IPS-18c (cell line): ENCODE data around the gene GALNT5.

Experiments used
- H3K4me3 ChIP-seq: 2 replicates; pipeline ENCODE4 v1.7.0; 2013; ENCODE audit warnings: low read depth, mild to moderate bottlenecking, low read length, moderate library complexity; ENCODE audit not compliant: insufficient read depth
- H3K9me3 ChIP-seq: one replicate; pipeline ENCODE4 v1.6.1; 2013; ENCODE audit warnings: mild to moderate bottlenecking, low read length, moderate library complexity; ENCODE audit not compliant: control insufficient read depth, insufficient read depth

Gene GALNT5

GRCh38 chr2:157305723-157306110 is 48.2 kb downstream of the GALNT5 start:
- H3K4me3 ChIP-seq, result no peak overlapping the region

GRCh38 chr2:157307021-157307420 is 49.5 kb downstream of the GALNT5 start:
- H3K4me3 ChIP-seq, result no peak overlapping the region
- H3K9me3 ChIP-seq, result no peaks in the 10 kb centered on the region

More at GRCh38 chr2:157305723-157306110, 48.2 kb downstream of the GALNT5 start:
- no peaks in the 10 kb centered on the region for H3K9me3 ChIP-seq

GRCh38 chr2:157309878-157310277 is 52.4 kb downstream of the GALNT5 start:
- no peaks in the 10 kb centered on the region for H3K9me3 ChIP-seq
- no peak overlapping the region for H3K4me3 ChIP-seq

- H3K9me3 ChIP-seq, result no peaks in the 10 kb centered on the region
- no peak overlapping the region for H3K4me3 ChIP-seq
These were observed 54.2 kb downstream of the GALNT5 start for GRCh38 chr2:157311706-157312105.

GRCh38 chr2:157312866-157313486 is 55.5 kb downstream of the GALNT5 start:
- no peaks in the 10 kb centered on the region for H3K9me3 ChIP-seq

GRCh38 chr2:157315901-157316300 is 58.4 kb downstream of the GALNT5 start:
- H3K9me3 ChIP-seq, result no peaks in the 10 kb centered on the region
- H3K4me3 ChIP-seq, result no peak overlapping the region

More at GRCh38 chr2:157312866-157313486, 55.5 kb downstream of the GALNT5 start:
- no peak overlapping the region for H3K4me3 ChIP-seq

GRCh38 chr2:157318884-157319283 is 61.4 kb downstream of the GALNT5 start:
- H3K9me3 ChIP-seq, result no peaks in the 10 kb centered on the region
- H3K4me3 ChIP-seq, result no peak overlapping the region

- H3K9me3 ChIP-seq, result no peaks in the 10 kb centered on the region
- H3K4me3 ChIP-seq, result no peak overlapping the region
These were observed 62.3 kb downstream of the GALNT5 start for GRCh38 chr2:157319795-157320194.

GRCh38 chr2:157320409-157320808 is 62.9 kb downstream of the GALNT5 start:
- Histone ChIP-seq H3K9me3 (no peaks in the 10 kb centered on the region), H3K4me3 (no peak overlapping the region)

GRCh38 chr2:157321466-157321865 is 64.0 kb downstream of the GALNT5 start:
- no peak overlapping the region for H3K4me3 ChIP-seq
- H3K9me3 ChIP-seq, result no peaks in the 10 kb centered on the region

- H3K4me3 ChIP-seq, result no peak overlapping the region
- no peaks in the 10 kb centered on the region for H3K9me3 ChIP-seq
These were observed 64.9 kb downstream of the GALNT5 start for GRCh38 chr2:157322432-157322831.

GRCh38 chr2:157324331-157324843 is 66.9 kb downstream of the GALNT5 start:
- no peak overlapping the region for H3K4me3 ChIP-seq
- H3K9me3 ChIP-seq, result no peaks in the 10 kb centered on the region

GRCh38 chr2:157325786-157326185 is 68.3 kb downstream of the GALNT5 start, which contains the start of gene ERMN:
TSS of gene ERMN (minus strand) at chr2:157325824. CDS start at chr2:157325642, 182 bp downstream.
- no peaks in the 10 kb centered on the region for H3K9me3 ChIP-seq
- no peak within 1 kb of the TSS for H3K4me3 ChIP-seq

GRCh38 chr2:157326698-157327097 is 69.2 kb downstream of the GALNT5 start:
- no peak overlapping the region for H3K4me3 ChIP-seq
- H3K9me3 ChIP-seq, result no peaks in the 10 kb centered on the region

- Histone ChIP-seq H3K4me3 (no peak overlapping the region), H3K9me3 (no peaks in the 10 kb centered on the region)
These were observed 69.7 kb downstream of the GALNT5 start for GRCh38 chr2:157327200-157327599.

GRCh38 chr2:157327621-157328500 is 70.4 kb downstream of the GALNT5 start:
- H3K9me3 ChIP-seq, result no peaks in the 10 kb centered on the region
- no peak overlapping the region for H3K4me3 ChIP-seq

- H3K4me3 ChIP-seq, result no peak overlapping the region
- no peaks in the 10 kb centered on the region for H3K9me3 ChIP-seq
These were observed 72.0 kb downstream of the GALNT5 start for GRCh38 chr2:157329524-157329923.
